RWPE2 (cell line): ENCODE data around the gene STON2.

Experiments
- ATAC-seq: fragments of 200-7000 bp; cut with Tn5 transposase; 3 replicates; pipeline ENCODE4 v1.9.1; 2021; ENCODE audit warnings: low read depth
- DNase-seq: peaks from one replicate; pipeline ENCODE4 v3.0.0-alpha.2; 2020; ENCODE audit warnings: low spot score
- H3K27ac ChIP-seq: fragments of 450-650 bp; 2 replicates; pipeline ENCODE4 v1.5.1; 2017; ENCODE audit warnings: mild to moderate bottlenecking; ENCODE audit not compliant: poor library complexity, severe bottlenecking
- H3K27me3 ChIP-seq: fragments of 250-450 bp; sonication (Bioruptor Pico); 2 replicates; pipeline ENCODE4 v1.5.1; 2021; ENCODE audit warnings: mild to moderate bottlenecking, moderate library complexity; ENCODE audit not compliant: insufficient read depth, poor library complexity, severe bottlenecking
- H3K36me3 ChIP-seq: fragments of 250-450 bp; sonication (Bioruptor Pico); 2 replicates; pipeline ENCODE4 v1.5.1; 2020; ENCODE audit warnings: low read depth, mild to moderate bottlenecking, moderate library complexity
- H3K4me1 ChIP-seq: fragments of 250-450 bp; sonication (Bioruptor Pico); 2 replicates; pipeline ENCODE4 v1.5.1; 2021; ENCODE audit warnings: mild to moderate bottlenecking, moderate library complexity; ENCODE audit not compliant: insufficient read depth, poor library complexity, severe bottlenecking
- H3K4me3 ChIP-seq: fragments of 250-450 bp; sonication (Bioruptor Pico); 2 replicates; pipeline ENCODE4 v1.5.1; 2021; ENCODE audit warnings: mild to moderate bottlenecking, moderate library complexity; ENCODE audit not compliant: severe bottlenecking
- H3K9me3 ChIP-seq: fragments of 250-450 bp; sonication (Bioruptor Pico); 2 replicates; pipeline ENCODE4 v1.5.1; 2021; ENCODE audit warnings: mild to moderate bottlenecking, moderate library complexity; ENCODE audit not compliant: severe bottlenecking
- TF ChIP-seq, protein P1 (sequence below): fragments of 450-650 bp; IDR thresholded peaks from one replicate; pipeline ENCODE4 v1.5.1; 2017; ENCODE audit warnings: mild to moderate bottlenecking, moderate library complexity; ENCODE audit not compliant: poor library complexity, severe bottlenecking

Gene STON2

DNA sequence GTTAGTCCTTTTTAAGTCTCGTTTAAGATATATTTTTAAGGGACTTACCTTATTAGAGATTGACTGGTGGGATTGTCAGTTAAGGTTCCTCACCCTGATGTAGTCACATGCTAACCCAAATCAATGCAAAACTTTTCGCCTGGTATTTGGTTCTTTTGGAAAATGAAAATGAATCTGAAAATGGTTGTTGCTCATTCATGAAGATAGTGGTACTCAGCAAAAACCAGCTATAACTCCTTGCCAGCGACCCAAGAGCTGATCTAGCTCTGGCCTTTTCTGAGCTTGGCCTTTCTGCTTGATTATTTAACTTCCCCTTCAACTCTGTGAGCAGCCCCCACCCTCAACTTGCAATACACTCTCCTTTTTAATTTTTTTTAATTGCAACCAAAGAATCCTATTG, 94.4 kb downstream of the STON2 start:
- H3K36me3 ChIP-seq: peaks cover 40% of the 10 kb centered on the region
- H3K27me3 ChIP-seq: no peaks in the 10 kb centered on the region
- ATAC-seq (no peak), DNase-seq (no peak)
- H3K27ac ChIP-seq: no peak overlapping the region
- no peaks in the 10 kb centered on the region for H3K9me3 ChIP-seq
- H3K4me1 ChIP-seq: peaks cover 28% of the 10 kb centered on the region
- TF ChIP-seq, protein P1, sequence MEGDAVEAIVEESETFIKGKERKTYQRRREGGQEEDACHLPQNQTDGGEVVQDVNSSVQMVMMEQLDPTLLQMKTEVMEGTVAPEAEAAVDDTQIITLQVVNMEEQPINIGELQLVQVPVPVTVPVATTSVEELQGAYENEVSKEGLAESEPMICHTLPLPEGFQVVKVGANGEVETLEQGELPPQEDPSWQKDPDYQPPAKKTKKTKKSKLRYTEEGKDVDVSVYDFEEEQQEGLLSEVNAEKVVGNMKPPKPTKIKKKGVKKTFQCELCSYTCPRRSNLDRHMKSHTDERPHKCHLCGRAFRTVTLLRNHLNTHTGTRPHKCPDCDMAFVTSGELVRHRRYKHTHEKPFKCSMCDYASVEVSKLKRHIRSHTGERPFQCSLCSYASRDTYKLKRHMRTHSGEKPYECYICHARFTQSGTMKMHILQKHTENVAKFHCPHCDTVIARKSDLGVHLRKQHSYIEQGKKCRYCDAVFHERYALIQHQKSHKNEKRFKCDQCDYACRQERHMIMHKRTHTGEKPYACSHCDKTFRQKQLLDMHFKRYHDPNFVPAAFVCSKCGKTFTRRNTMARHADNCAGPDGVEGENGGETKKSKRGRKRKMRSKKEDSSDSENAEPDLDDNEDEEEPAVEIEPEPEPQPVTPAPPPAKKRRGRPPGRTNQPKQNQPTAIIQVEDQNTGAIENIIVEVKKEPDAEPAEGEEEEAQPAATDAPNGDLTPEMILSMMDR: no peak
- no peak overlapping the region for H3K4me3 ChIP-seq

DNA sequence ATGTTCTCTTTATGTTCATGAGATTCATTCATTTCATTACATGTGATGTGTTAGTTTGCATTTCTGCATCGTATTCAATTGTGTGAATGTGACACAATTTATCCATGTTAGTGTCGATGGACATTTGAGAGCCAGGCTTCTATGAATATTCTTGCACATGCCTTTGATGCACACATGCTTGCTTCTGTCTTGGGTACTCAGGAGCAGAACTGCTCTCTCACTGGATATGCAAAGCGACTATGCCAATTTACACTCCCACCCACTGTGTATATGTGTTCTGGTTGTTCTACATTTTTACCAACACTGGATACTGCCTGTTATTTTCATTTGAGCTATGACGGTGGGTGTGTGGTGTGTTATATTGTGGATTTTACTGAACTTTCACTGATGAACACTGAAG, 95.1 kb downstream of the STON2 start:
- Histone ChIP-seq H3K27ac (no peak overlapping the region), H3K27me3 (no peaks in the 10 kb centered on the region), H3K36me3 (peaks cover 40% of the 10 kb centered on the region), H3K9me3 (no peaks in the 10 kb centered on the region), H3K4me3 (no peak overlapping the region), H3K4me1 (peaks cover 32% of the 10 kb centered on the region)
- DNase-seq (no peak), ATAC-seq (no peak)
- TF ChIP-seq, protein P1: no peak

DNA sequence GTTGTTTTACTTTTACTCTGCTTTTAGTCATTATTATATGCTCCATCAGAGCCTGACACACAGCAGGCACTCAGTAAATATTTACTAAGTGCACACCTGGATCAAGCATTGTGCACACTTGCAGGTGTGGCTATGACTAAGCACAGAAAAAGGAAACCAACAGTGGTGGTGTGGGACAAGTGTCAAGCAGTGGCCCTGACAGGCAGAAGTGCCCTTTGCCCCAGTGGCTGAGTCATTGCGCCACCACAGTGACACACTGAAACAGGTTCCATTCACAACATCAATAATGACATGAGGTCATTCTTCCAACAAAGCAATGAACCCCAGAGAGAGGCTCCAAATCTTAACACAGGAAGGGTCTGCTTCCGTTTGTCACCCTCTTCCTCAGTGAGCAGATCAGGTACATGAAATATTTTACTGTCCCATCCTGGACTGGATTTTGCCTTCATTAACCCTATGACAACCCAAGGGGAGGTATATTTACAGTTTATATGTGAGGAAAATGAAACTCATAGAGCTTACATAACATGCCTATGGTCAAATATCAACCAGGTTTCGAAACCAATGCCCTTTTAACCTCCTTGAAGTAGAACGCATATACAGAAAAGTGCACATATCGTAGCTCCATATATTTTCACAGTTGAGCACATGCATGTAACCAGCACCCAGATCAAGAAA, 96.7 kb downstream of the STON2 start:
- Histone ChIP-seq H3K9me3 (no peaks in the 10 kb centered on the region), H3K4me1 (peaks cover 42% of the 10 kb centered on the region), H3K4me3 (no peak overlapping the region), H3K27ac (peak overlapping the region; percentile 13), H3K36me3 (peaks cover 41% of the 10 kb centered on the region), H3K27me3 (no peaks in the 10 kb centered on the region)
- ATAC-seq (peak; percentile 73), DNase-seq (no peak)
- TF ChIP-seq, protein P1: no peak

DNA sequence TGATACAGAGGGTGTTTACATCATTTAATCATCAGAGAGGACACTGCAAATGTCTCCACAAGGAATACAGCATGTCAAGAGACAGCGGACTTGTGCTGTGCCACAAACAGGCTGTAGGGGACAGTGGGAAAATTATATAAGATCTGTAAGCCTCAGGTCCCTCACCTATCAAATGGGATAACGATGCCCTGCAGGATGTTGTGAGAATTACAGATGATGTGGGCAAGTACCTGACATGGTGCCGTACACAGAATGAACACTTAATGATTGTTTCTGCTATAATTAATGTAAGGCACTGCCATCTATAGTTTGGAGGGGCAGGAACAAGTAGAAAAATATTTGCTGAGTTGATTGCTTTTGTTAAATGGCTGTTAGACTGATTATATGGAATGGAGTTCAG, 97.5 kb downstream of the STON2 start:
- H3K4me3 ChIP-seq: no peak overlapping the region
- peaks cover 41% of the 10 kb centered on the region for H3K36me3 ChIP-seq
- H3K27ac ChIP-seq: peak overlapping the region; percentile 13
- no peaks in the 10 kb centered on the region for H3K9me3 ChIP-seq
- no peaks in the 10 kb centered on the region for H3K27me3 ChIP-seq
- ATAC-seq (no peak), DNase-seq (no peak)
- TF ChIP-seq, protein P1: peak; percentile 17
- H3K4me1 ChIP-seq: peaks cover 42% of the 10 kb centered on the region

GRCh38 chr14:81301813-81302212, 98.3 kb downstream of the STON2 start:
- H3K9me3 ChIP-seq: no peaks in the 10 kb centered on the region
- no peak overlapping the region for H3K4me3 ChIP-seq
- no peak overlapping the region for H3K27ac ChIP-seq
- H3K27me3 ChIP-seq: no peaks in the 10 kb centered on the region
- ATAC-seq (no peak), DNase-seq (no peak)
- peaks cover 34% of the 10 kb centered on the region for H3K36me3 ChIP-seq
- peaks cover 42% of the 10 kb centered on the region for H3K4me1 ChIP-seq
- TF ChIP-seq, protein P1: no peak
